ENCODE results near the gene REPS1.

- TF ChIP-seq CTCF (IDR thresholded peaks at IDR 0.05), result no peak
- no peak for TF ChIP-seq EP300 (IDR thresholded peaks at IDR 0.05; ENCODE audit: low read depth)
- TF ChIP-seq POLR2A (IDR thresholded peaks at IDR 0.05), result no peak
Measured at GRCh38 chr6:138959521-138959920, 28.5 kb downstream of the REPS1 start.

Data from transverse colon (tissue), 3 donors.